K562 (cell line): ENCODE data around the gene MYO18B. TPM values are rescaled to one million over a fixed set of nuclear protein-coding genes. Genes with fewer than 3 reads are reported as not detected.

Experiments used
- ATAC-seq: fragments of 200-7000 bp; cut with Tn5 transposase; 3 replicates; pipeline ENCODE4 v1.9.1; 2020; ENCODE audit warnings: moderate library complexity
- BruUV-seq: library from RNA; stranded (reverse); fragments of 400-500 nt; replicated peaks from 2 replicates; lab custom pipeline; 2021; lab: Mats Ljungman, UMichigan
- CTCF ChIA-PET: fragments of 300-600 bp; formaldehyde crosslinking; extraction: SDS; loops from one replicate; lab custom pipeline; 2021; ENCODE audit warnings: low intra/inter-chr PET ratio; lab: Yijun Ruan, JAX
- POLR2A ChIA-PET: fragments of 300-600, 350-650 bp; sonication (Branson Sonifier 250); formaldehyde crosslinking; extraction: SDS; loops from one replicate; lab custom pipeline; 2021; ENCODE audit warnings: antibody characterized with exemption, inconsistent platforms; lab: Yijun Ruan, JAX
- DNase-seq, 4 experiments: peaks; one replicate each; pipeline versions ENCODE4 v3.0.0 to v3.0.0-alpha.2; 2011 to 2018; ENCODE audit warnings: low spot score in 3 of 4, mixed read lengths in 3 of 4; ENCODE audit errors: extremely low read depth in 1 of 4
- FAIRE-seq: peaks from 2 replicates; lab custom pipeline; 2011; peaks lifted over from hg19 to GRCh38; lab: Jason Lieb, UNC
- H2AFZ ChIP-seq: 2 replicates; pipeline ENCODE4 v1.6.0; 2011; ENCODE audit warnings: low read depth, low read length, control low read depth, inconsistent platforms
- H3K27ac ChIP-seq: fragments of 200-600 bp; 3 replicates; pipeline ENCODE4 v1.8.0; 2011; ENCODE audit warnings: low read depth, mild to moderate bottlenecking, control low read depth, inconsistent platforms, low read length, moderate library complexity, mixed read lengths; ENCODE audit errors: extremely low read depth
- H3K27me3 ChIP-seq, 2 experiments: fragments of 300-600 bp in 1 of 2; 2 replicates in 1 of 2; 3 replicates in 1 of 2; pipeline versions ENCODE4 v1.6.0 to v1.8.0; 2011; ENCODE audit warnings: inconsistent platforms in 2 of 2, low read length in 2 of 2, mild to moderate bottlenecking in 1 of 2, mixed read lengths in 1 of 2, moderate library complexity in 1 of 2; ENCODE audit not compliant: control insufficient read depth in 2 of 2, insufficient read depth in 2 of 2
- H3K36me3 ChIP-seq: fragments of 300-600 bp; 3 replicates; pipeline ENCODE4 v1.8.0; 2011; ENCODE audit warnings: mild to moderate bottlenecking, low read length, inconsistent platforms; ENCODE audit not compliant: control insufficient read depth, insufficient read depth
- H3K4me1 ChIP-seq, 2 experiments: fragments of 200-600 bp in 1 of 2; replicated peaks in 1 of 2; 2 replicates in 1 of 2; 3 replicates in 1 of 2; pipeline versions ENCODE4 v1.5.1 to v1.8.0; 2011; ENCODE audit warnings: inconsistent platforms in 2 of 2, low read length in 2 of 2, mild to moderate bottlenecking in 1 of 2, mixed read lengths in 1 of 2, moderate library complexity in 1 of 2; ENCODE audit not compliant: control insufficient read depth in 2 of 2, insufficient read depth in 2 of 2
- H3K4me2 ChIP-seq: 2 replicates; pipeline ENCODE4 v1.6.1; 2011; ENCODE audit warnings: low read length, control low read depth, inconsistent platforms, mixed read lengths; ENCODE audit not compliant: insufficient read depth
- H3K4me3 ChIP-seq: fragments of 200-600 bp; sonication (generic), shearing (Covaris generic); 2 replicates; pipeline ENCODE4 v1.5.1; 2016; ENCODE audit warnings: control low read depth, inconsistent platforms
- H3K79me2 ChIP-seq: fragments of 200-600 bp; 3 replicates; pipeline ENCODE4 v1.8.0; 2011; ENCODE audit warnings: low read length, inconsistent platforms; ENCODE audit not compliant: control insufficient read depth, insufficient read depth
- H3K9ac ChIP-seq, 2 experiments: 2 replicates each; pipeline versions ENCODE4 v1.6.0 to v1.6.1; 2011; ENCODE audit warnings: low read depth in 2 of 2, low read length in 2 of 2, control low read depth in 1 of 2, inconsistent platforms in 1 of 2, mild to moderate bottlenecking in 1 of 2, mixed read lengths in 1 of 2; ENCODE audit not compliant: insufficient read depth in 1 of 2
- H3K9me1 ChIP-seq: one replicate; pipeline ENCODE4 v1.6.0; 2011; ENCODE audit warnings: inconsistent platforms, mild to moderate bottlenecking, low read length, moderate library complexity; ENCODE audit not compliant: control insufficient read depth, insufficient read depth
- H3K9me3 ChIP-seq: replicated peaks from 2 replicates; pipeline ENCODE4 v1.5.1; 2011; ENCODE audit warnings: low read depth, low read length, inconsistent platforms; ENCODE audit not compliant: control insufficient read depth, insufficient read depth
- H4K20me1 ChIP-seq: replicated peaks from 2 replicates; pipeline ENCODE4 v1.6.1; 2011; ENCODE audit warnings: low read length, inconsistent platforms, mixed read lengths; ENCODE audit not compliant: control insufficient read depth, insufficient read depth
- ADNP ChIP-seq: fragments of 200-800 bp; sonication (Bioruptor generic); IDR thresholded peaks from 2 replicates; pipeline ENCODE4 v1.6.1; 2016; ENCODE audit warnings: missing genetic modification characterization, missing compliant biosample characterization
- BCOR ChIP-seq: fragments of 450-650 bp; IDR thresholded peaks from 2 replicates; pipeline ENCODE4 v1.6.1; 2016
- GABPB2 ChIP-seq: fragments of 250-450 bp; sonication (Bioruptor Pico); conservative IDR thresholded peaks from 2 replicates; pipeline ENCODE4 v1.5.1; 2021; ENCODE audit warnings: mild to moderate bottlenecking
- MYC ChIP-seq, 2 experiments: fragments of 250-450 bp in 1 of 2; sonication (Bioruptor Pico) in 1 of 2; IDR thresholded peaks; 2 replicates each; pipeline versions ENCODE4 v1.5.1 to v1.6.1; 2012 to 2021; ENCODE audit warnings: low read depth in 2 of 2, borderline replicate concordance in 1 of 2, improper control_type of control experiment in 1 of 2, low read length in 1 of 2, mild to moderate bottlenecking in 1 of 2, moderate library complexity in 1 of 2
- RBM25 ChIP-seq: fragments of 200-400 bp; formaldehyde crosslinking; IDR thresholded peaks from 2 replicates; pipeline ENCODE4 v1.6.1; 2018; ENCODE audit warnings: low read length, low read depth, moderate library complexity; ENCODE audit not compliant: severe bottlenecking
- SMARCA5 ChIP-seq: fragments of 450-650 bp; IDR thresholded peaks from 2 replicates; pipeline ENCODE4 v1.6.1; 2016
- SMARCC2 ChIP-seq: fragments of 450-650 bp; IDR thresholded peaks from 2 replicates; pipeline ENCODE4 v1.6.1; 2017; ENCODE audit warnings: antibody characterized with exemption, moderate library complexity, mild to moderate bottlenecking, low read depth
- ZNF165 ChIP-seq: fragments of 250-450 bp; sonication (Bioruptor Pico); IDR thresholded peaks from 2 replicates; pipeline ENCODE4 v1.4.0; 2020; ENCODE audit warnings: borderline replicate concordance
- WGBS: fragments of 100-300 bp; shearing (Covaris generic); methylation state at CpG from one replicate; pipeline ENCODE4 v1.1.6; 2016; ENCODE audit warnings: low coverage, mixed read lengths; ENCODE audit not compliant: insufficient coverage; ENCODE audit errors: missing lambda C conversion rate; 5-methylcytosine and 5-hydroxymethylcytosine counted together
- in situ Hi-C: fragments of 300-500 bp; cut with MboI; formaldehyde crosslinking; loops from 4 replicates; pipeline ENCODE4 v1.15.0; 2018; ENCODE audit warnings: inconsistent platforms, mixed read lengths
- intact Hi-C: fragments of 100-400 bp; cut with micrococcal nuclease; formaldehyde crosslinking; loops from 2 replicates; pipeline ENCODE4 v1.14.2; 2022
- polyA plus RNA-seq, 8 experiments: library from polyadenylated mRNA; depleted of rRNA in 4 of 8; stranded (reverse) in 5 of 8; unstranded in 3 of 8; fragments of >200 nt; fragmentation: Nextera tagmentation in 2 of 8; fragmentation: Illumina TruSeq in 1 of 8; extraction: Ambion mirVana in 2 of 8; extraction: Trizol in 1 of 8; gene quantifications; 2 replicates each; pipeline versions ENCODE4 v1.2.1 to v1.2.3, GENCODE V29; 2011 to 2014; ENCODE audit warnings: inconsistent platforms in 1 of 8, missing spikeins in 1 of 8
- total RNA-seq, 7 experiments: library from RNA; depleted of rRNA in 6 of 7; stranded (reverse); fragments of >200 nt in 6 of 7; fragmentation: Illumina TruSeq in 2 of 7; extraction: Trizol in 2 of 7; gene quantifications; 2 replicates each; pipeline versions ENCODE4 v1.2.1 to v1.2.3, GENCODE V29; 2011 to 2021; ENCODE audit warnings: low replicate concordance in 1 of 7
- TF ChIP-seq, protein P1 (sequence below), 2 experiments: fragments of 250-450 bp in 1 of 2; fragments of 450-650 bp in 1 of 2; sonication (Bioruptor Pico) in 1 of 2; IDR thresholded peaks; 2 replicates each; pipeline versions ENCODE4 v1.6.1 to v1.8.0; 2016 to 2021; ENCODE audit warnings: mild to moderate bottlenecking in 2 of 2, moderate library complexity in 2 of 2, missing compliant biosample characterization in 1 of 2, missing genetic modification characterization in 1 of 2
- TF ChIP-seq, protein P2 (sequence below): sonication (generic); formaldehyde crosslinking; IDR thresholded peaks from 2 replicates; pipeline ENCODE4 v1.8.0; 2022; ENCODE audit warnings: mild to moderate bottlenecking, missing genetic modification reagents

The MYO18B gene
- total and polyA plus RNA-seq, 9 of the 15 experiments (the other 6 are each of a cell fraction or from before 2014, with no cell fraction given): 0.06 to 7.0 (median 4.3) TPM

DNA sequence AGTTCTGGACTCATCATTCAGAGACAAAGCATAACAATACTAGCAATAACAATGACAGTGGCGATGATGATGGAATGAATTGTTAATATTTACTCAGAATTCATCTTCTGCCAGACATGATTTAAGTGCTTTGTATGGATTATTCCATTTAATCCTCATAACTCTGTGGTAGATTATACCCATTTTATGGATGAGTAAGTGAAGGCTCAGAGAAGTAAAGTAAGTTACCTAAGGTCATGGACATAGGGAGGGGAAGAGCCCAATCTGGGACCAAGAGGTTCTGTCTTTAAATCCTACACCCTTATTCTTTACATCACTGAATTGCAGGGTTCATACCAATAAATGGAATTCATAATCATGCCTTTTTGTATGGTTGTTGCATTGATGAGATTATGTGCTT is 72.7 kb downstream of the MYO18B start:
- Histone ChIP-seq H3K9me1 (no peaks in the 10 kb centered on the region), H3K4me2 (no peak overlapping the region), H3K79me2 (no peaks in the 10 kb centered on the region), H3K4me1 (no peaks in the 10 kb centered on the region; a peak in 1 of 5 replicates), H2AFZ (no peak overlapping the region), H4K20me1 (0 out of 2 replicates have a peak, but pooled peaks cover 4% of the 10 kb centered on the region), H3K27me3 (no peaks in the 10 kb centered on the region), H3K4me3 (no peak overlapping the region), H3K36me3 (no peaks in the 10 kb centered on the region; the same call in 2 of the 3 replicates), H3K9ac (no peak overlapping the region), H3K9me3 (no peaks in the 10 kb centered on the region), H3K27ac (no peak overlapping the region)
- DNase-seq: no peak
- no TSS peak for BruUV-seq
- ChIA-PET POLR2A (no interaction called here), CTCF (no interaction called here)
- ATAC-seq: no peak
- FAIRE-seq: no peak
- no peak for TF ChIP-seq MYC (IDR thresholded peaks at IDR 0.05; ENCODE audit: low read depth, low read length)
- TF ChIP-seq MYC (CRISPR knock-in tag; IDR thresholded peaks at IDR 0.05; ENCODE audit: borderline replicate concordance, low read depth): no peak
- TF ChIP-seq SMARCA5: no peak
- TF ChIP-seq BCOR: peak; percentile 30; the same call in 1 of the 2 replicates
- TF ChIP-seq, protein P1, sequence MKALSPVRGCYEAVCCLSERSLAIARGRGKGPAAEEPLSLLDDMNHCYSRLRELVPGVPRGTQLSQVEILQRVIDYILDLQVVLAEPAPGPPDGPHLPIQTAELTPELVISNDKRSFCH (CRISPR knock-in tag; IDR thresholded peaks at IDR 0.05): no peak
- TF ChIP-seq, protein P1 (tag; IDR thresholded peaks at IDR 0.05): no peak
- TF ChIP-seq ADNP: 0 out of 2 replicates have a peak, but pooled peaks have one; percentile 21
- no peak for TF ChIP-seq ZNF165 (CRISPR knock-in tag)
- no peak for TF ChIP-seq SMARCC2
- TF ChIP-seq RBM25: peak; percentile 85
- TF ChIP-seq, protein P2, sequence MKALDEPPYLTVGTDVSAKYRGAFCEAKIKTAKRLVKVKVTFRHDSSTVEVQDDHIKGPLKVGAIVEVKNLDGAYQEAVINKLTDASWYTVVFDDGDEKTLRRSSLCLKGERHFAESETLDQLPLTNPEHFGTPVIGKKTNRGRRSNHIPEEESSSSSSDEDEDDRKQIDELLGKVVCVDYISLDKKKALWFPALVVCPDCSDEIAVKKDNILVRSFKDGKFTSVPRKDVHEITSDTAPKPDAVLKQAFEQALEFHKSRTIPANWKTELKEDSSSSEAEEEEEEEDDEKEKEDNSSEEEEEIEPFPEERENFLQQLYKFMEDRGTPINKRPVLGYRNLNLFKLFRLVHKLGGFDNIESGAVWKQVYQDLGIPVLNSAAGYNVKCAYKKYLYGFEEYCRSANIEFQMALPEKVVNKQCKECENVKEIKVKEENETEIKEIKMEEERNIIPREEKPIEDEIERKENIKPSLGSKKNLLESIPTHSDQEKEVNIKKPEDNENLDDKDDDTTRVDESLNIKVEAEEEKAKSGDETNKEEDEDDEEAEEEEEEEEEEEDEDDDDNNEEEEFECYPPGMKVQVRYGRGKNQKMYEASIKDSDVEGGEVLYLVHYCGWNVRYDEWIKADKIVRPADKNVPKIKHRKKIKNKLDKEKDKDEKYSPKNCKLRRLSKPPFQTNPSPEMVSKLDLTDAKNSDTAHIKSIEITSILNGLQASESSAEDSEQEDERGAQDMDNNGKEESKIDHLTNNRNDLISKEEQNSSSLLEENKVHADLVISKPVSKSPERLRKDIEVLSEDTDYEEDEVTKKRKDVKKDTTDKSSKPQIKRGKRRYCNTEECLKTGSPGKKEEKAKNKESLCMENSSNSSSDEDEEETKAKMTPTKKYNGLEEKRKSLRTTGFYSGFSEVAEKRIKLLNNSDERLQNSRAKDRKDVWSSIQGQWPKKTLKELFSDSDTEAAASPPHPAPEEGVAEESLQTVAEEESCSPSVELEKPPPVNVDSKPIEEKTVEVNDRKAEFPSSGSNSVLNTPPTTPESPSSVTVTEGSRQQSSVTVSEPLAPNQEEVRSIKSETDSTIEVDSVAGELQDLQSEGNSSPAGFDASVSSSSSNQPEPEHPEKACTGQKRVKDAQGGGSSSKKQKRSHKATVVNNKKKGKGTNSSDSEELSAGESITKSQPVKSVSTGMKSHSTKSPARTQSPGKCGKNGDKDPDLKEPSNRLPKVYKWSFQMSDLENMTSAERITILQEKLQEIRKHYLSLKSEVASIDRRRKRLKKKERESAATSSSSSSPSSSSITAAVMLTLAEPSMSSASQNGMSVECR (CRISPR knock-in tag): no peak
- TF ChIP-seq GABPB2 (CRISPR knock-in tag): no peak
- intact Hi-C loops (no loop called here), in situ Hi-C loops (no loop called here)
- WGBS: 86% methylated on average over 1 of the region's 1 CpG
